SK-N-MC (cell line): ENCODE results near the gene PITPNC1.

Source experiments
- FOXP2 ChIP-seq: optimal IDR thresholded peaks from 2 replicates; pipeline ENCODE3; 2011; ENCODE audit warnings: mild to moderate bottlenecking, moderate library complexity; ENCODE audit not compliant: insufficient read depth; ENCODE audit errors: extremely low read length, control extremely low read depth
- POLR2AphosphoS5 ChIP-seq: IDR thresholded peaks from 2 replicates; pipeline ENCODE4 v1.6.1; 2012; ENCODE audit warnings: mild to moderate bottlenecking, low read depth, low read length, borderline replicate concordance

GRCh38 chr17:67718325-67718941, 341.4 kb downstream of the PITPNC1 start:
- no peak for TF ChIP-seq POLR2AphosphoS5
- TF ChIP-seq FOXP2: no peak
